H1 (cell line): ENCODE measurements around the gene ACOT11. TPM values are rescaled to one million over a fixed set of nuclear protein-coding genes. Genes with fewer than 3 reads are reported as not detected.

Experiments used
- CTCF ChIA-PET: fragments of 300-600 bp; sonication (Branson Sonifier 250); formaldehyde crosslinking; loops from one replicate; lab custom pipeline; 2021; ENCODE audit not compliant: partially characterized antibody; lab: Charles Lee
- POLR2A ChIA-PET: fragments of 300-600 bp; sonication (Branson Sonifier 250); formaldehyde crosslinking; loops from one replicate; lab custom pipeline; 2021; ENCODE audit warnings: inconsistent platforms; ENCODE audit not compliant: partially characterized antibody; lab: Charles Lee
- DNase-seq, 2 experiments: peaks; one replicate each; pipeline versions ENCODE4 v3.0.0 to v3.0.0-alpha.2; 2010 to 2022; ENCODE audit warnings: low spot score in 2 of 2, low read depth in 1 of 2, mixed read lengths in 1 of 2
- FAIRE-seq: peaks from 2 replicates; lab custom pipeline; 2011; peaks lifted over from hg19 to GRCh38; lab: Jason Lieb, UNC
- H2AFZ ChIP-seq: 2 replicates; pipeline ENCODE4 v1.8.1; 2012; ENCODE audit warnings: low read length, inconsistent platforms
- H2AK5ac ChIP-seq: 2 replicates; pipeline ENCODE4 v1.6.1; 2013; ENCODE audit warnings: low read depth, low read length
- H2BK120ac ChIP-seq: replicated peaks from 2 replicates; pipeline ENCODE3; 2013; ENCODE audit warnings: low read depth, low read length, inconsistent platforms
- H2BK12ac ChIP-seq: 2 replicates; pipeline ENCODE4 v1.6.1; 2013; ENCODE audit warnings: low read depth, low read length
- H2BK15ac ChIP-seq: 2 replicates; pipeline ENCODE4 v1.6.1; 2013; ENCODE audit warnings: low read length
- H2BK20ac ChIP-seq: 2 replicates; pipeline ENCODE4 v1.6.1; 2013; ENCODE audit warnings: low read length
- H2BK5ac ChIP-seq: 2 replicates; pipeline ENCODE4 v1.6.1; 2013; ENCODE audit warnings: low read depth, low read length
- H3K14ac ChIP-seq: 2 replicates; pipeline ENCODE4 v1.6.1; 2013; ENCODE audit warnings: inconsistent platforms; ENCODE audit not compliant: insufficient read length
- H3K18ac ChIP-seq: 2 replicates; pipeline ENCODE4 v1.6.1; 2013; ENCODE audit warnings: low read length; ENCODE audit errors: extremely low read depth
- H3K23ac ChIP-seq: 2 replicates; pipeline ENCODE4 v1.6.1; 2013; ENCODE audit warnings: inconsistent platforms; ENCODE audit not compliant: insufficient read length
- H3K23me2 ChIP-seq: 2 replicates; pipeline ENCODE4 v1.6.1; 2013; ENCODE audit warnings: low read depth, low read length
- H3K27ac ChIP-seq: 2 replicates; pipeline ENCODE4 v1.6.1; 2011; ENCODE audit warnings: low read depth, low read length, inconsistent platforms
- H3K27me3 ChIP-seq, 4 experiments: replicated peaks in 1 of 4; 1 replicate in 1 of 4; 2 replicates in 3 of 4; pipeline versions ENCODE4 v1.6.1 to v1.8.1; 2011 to 2013; ENCODE audit warnings: low read length in 3 of 4, mild to moderate bottlenecking in 3 of 4, inconsistent platforms in 2 of 4, mixed read lengths in 2 of 4, moderate library complexity in 1 of 4; ENCODE audit not compliant: control insufficient read depth in 3 of 4, insufficient read depth in 3 of 4; ENCODE audit errors: extremely low read depth in 1 of 4
- H3K36me3 ChIP-seq, 4 experiments: 2 replicates each; pipeline versions ENCODE4 v1.6.1 to v1.8.1; 2011 to 2013; ENCODE audit warnings: mild to moderate bottlenecking in 4 of 4, low read length in 3 of 4, moderate library complexity in 2 of 4, control low read depth in 1 of 4, inconsistent platforms in 1 of 4; ENCODE audit not compliant: insufficient read depth in 4 of 4, control insufficient read depth in 2 of 4
- H3K4ac ChIP-seq: replicated peaks from 2 replicates; pipeline ENCODE3; 2013; ENCODE audit warnings: low read length, low read depth, mixed read lengths, inconsistent platforms; ENCODE audit not compliant: insufficient read length
- H3K4me1 ChIP-seq, 4 experiments: replicated peaks in 1 of 4; 1 replicate in 1 of 4; 2 replicates in 3 of 4; pipeline versions ENCODE4 v1.6.1 to v1.8.1; 2011 to 2013; ENCODE audit warnings: low read length in 3 of 4, inconsistent platforms in 2 of 4, mixed read lengths in 1 of 4; ENCODE audit not compliant: insufficient read depth in 4 of 4, control insufficient read depth in 3 of 4
- H3K4me2 ChIP-seq, 2 experiments: 2 replicates each; pipeline versions ENCODE4 v1.6.1 to v1.8.1; 2011 to 2013; ENCODE audit warnings: low read depth in 2 of 2, low read length in 2 of 2, control low read depth in 1 of 2, inconsistent platforms in 1 of 2, mild to moderate bottlenecking in 1 of 2; ENCODE audit not compliant: insufficient read depth in 1 of 2
- H3K4me3 ChIP-seq, 4 experiments: fragments of 200-600, 300-600 bp in 1 of 4; sonication (generic), shearing (Covaris generic), sonication (Bioruptor Twin) in 1 of 4; 2 replicates each; pipeline versions ENCODE4 v1.5.1 to v1.8.1; 2011 to 2016; ENCODE audit warnings: low read length in 4 of 4, low read depth in 3 of 4, control low read depth in 2 of 4, inconsistent platforms in 2 of 4, mild to moderate bottlenecking in 2 of 4, mixed read lengths in 1 of 4, moderate library complexity in 1 of 4; ENCODE audit not compliant: insufficient read depth in 2 of 4; ENCODE audit errors: extremely low read depth in 1 of 4
- H3K56ac ChIP-seq: replicated peaks from 2 replicates; pipeline ENCODE3; 2013; ENCODE audit warnings: low read depth, mild to moderate bottlenecking, mixed read lengths, low read length, inconsistent platforms; ENCODE audit not compliant: insufficient read length
- H3K79me1 ChIP-seq: 2 replicates; pipeline ENCODE4 v1.6.1; 2013; ENCODE audit warnings: low read depth, low read length, control low read depth
- H3K79me2 ChIP-seq, 2 experiments: 2 replicates each; pipeline versions ENCODE4 v1.6.1 to v1.8.1; 2012 to 2013; ENCODE audit warnings: low read length in 2 of 2, mild to moderate bottlenecking in 2 of 2, inconsistent platforms in 1 of 2; ENCODE audit not compliant: insufficient read depth in 2 of 2, control insufficient read depth in 1 of 2
- H3K9ac ChIP-seq, 4 experiments: replicated peaks in 1 of 4; 1 replicate in 1 of 4; 2 replicates in 3 of 4; pipeline versions ENCODE4 v1.6.1 to v1.8.1; 2011 to 2013; ENCODE audit warnings: low read depth in 3 of 4, low read length in 3 of 4, control low read depth in 2 of 4, mild to moderate bottlenecking in 2 of 4, moderate library complexity in 2 of 4, inconsistent platforms in 1 of 4; ENCODE audit errors: extremely low read depth in 1 of 4
- H3K9me3 ChIP-seq, 2 experiments: 2 replicates each; pipeline versions ENCODE4 v1.6.1 to v1.8.1; 2012 to 2013; ENCODE audit warnings: mild to moderate bottlenecking in 2 of 2, moderate library complexity in 2 of 2, control low read depth in 1 of 2, inconsistent platforms in 1 of 2, low read depth in 1 of 2, low read length in 1 of 2, mixed read lengths in 1 of 2; ENCODE audit not compliant: insufficient read depth in 2 of 2
- H4K20me1 ChIP-seq, 2 experiments: replicated peaks in 1 of 2; 2 replicates each; pipeline versions ENCODE3 to v1.8.1; 2011 to 2013; ENCODE audit warnings: inconsistent platforms in 2 of 2, low read length in 2 of 2, mild to moderate bottlenecking in 1 of 2; ENCODE audit not compliant: insufficient read depth in 2 of 2, control insufficient read depth in 1 of 2
- H4K5ac ChIP-seq: 2 replicates; pipeline ENCODE4 v1.6.1; 2013; ENCODE audit warnings: low read length, low read depth, mixed read lengths, inconsistent platforms; ENCODE audit not compliant: insufficient read length
- H4K8ac ChIP-seq: 2 replicates; pipeline ENCODE4 v1.8.0; 2013; ENCODE audit warnings: mild to moderate bottlenecking, moderate library complexity, low read length, inconsistent platforms; ENCODE audit not compliant: insufficient read depth; ENCODE audit errors: extremely low read depth
- H4K91ac ChIP-seq: replicated peaks from 2 replicates; pipeline ENCODE3; 2013; ENCODE audit warnings: low read length, mixed read lengths, inconsistent platforms; ENCODE audit not compliant: insufficient read length
- ASH2L ChIP-seq: fragments of 200-600, 300-600 bp; sonication (generic); IDR thresholded peaks from one replicate; pipeline ENCODE4 v1.7.1; 2017; ENCODE audit warnings: low read length
- BCL11A ChIP-seq, 2 experiments: IDR thresholded peaks; one replicate each; pipeline ENCODE4 v1.6.1; 2011; ENCODE audit warnings: low read depth in 2 of 2, low read length in 2 of 2, mild to moderate bottlenecking in 2 of 2
- CHD1 ChIP-seq: IDR thresholded peaks from 2 replicates; pipeline ENCODE4 v1.6.1; 2012; ENCODE audit warnings: low read depth, low read length, improper control_type of control experiment
- CHD2 ChIP-seq: IDR thresholded peaks from 2 replicates; pipeline ENCODE4 v1.6.1; 2012; ENCODE audit warnings: low read length, improper control_type of control experiment
- EP300 ChIP-seq, 2 experiments: IDR thresholded peaks; 1 replicate in 1 of 2; 2 replicates in 1 of 2; pipeline ENCODE4 v1.6.1; 2011 to 2012; ENCODE audit warnings: low read depth in 2 of 2, low read length in 2 of 2, mild to moderate bottlenecking in 2 of 2, borderline replicate concordance in 1 of 2, inconsistent platforms in 1 of 2, moderate library complexity in 1 of 2
- HDAC6 ChIP-seq: IDR thresholded peaks from one replicate; pipeline ENCODE4 v1.7.1; 2012; ENCODE audit warnings: low read depth, mild to moderate bottlenecking, inconsistent platforms, low read length, moderate library complexity
- JUND ChIP-seq: IDR thresholded peaks from 2 replicates; pipeline ENCODE4 v1.6.1; 2011; ENCODE audit warnings: mild to moderate bottlenecking, improper control_type of control experiment, low read length
- KDM5A ChIP-seq: fragments of 200-600 bp; IDR thresholded peaks from 2 replicates; pipeline ENCODE4 v1.7.1; 2012; ENCODE audit warnings: mild to moderate bottlenecking, low read length, inconsistent platforms, mixed read lengths
- NRF1 ChIP-seq: IDR thresholded peaks from 2 replicates; pipeline ENCODE4 v1.6.1; 2011; ENCODE audit warnings: mild to moderate bottlenecking, low read depth, low read length, improper control_type of control experiment
- SAP30 ChIP-seq: fragments of 300-600 bp; sonication (generic); IDR thresholded peaks from 2 replicates; pipeline ENCODE4 v1.7.1; 2012; ENCODE audit warnings: low read length, moderate library complexity, mild to moderate bottlenecking, inconsistent platforms; ENCODE audit not compliant: insufficient read depth, insufficient replicate concordance
- SP2 ChIP-seq: IDR thresholded peaks from 2 replicates; pipeline ENCODE4 v1.6.1; 2012; ENCODE audit warnings: mild to moderate bottlenecking, low read length, inconsistent platforms
- SRF ChIP-seq: IDR thresholded peaks from 2 replicates; pipeline ENCODE4 v1.6.1; 2011; ENCODE audit warnings: mild to moderate bottlenecking, low read depth, low read length, moderate library complexity
- TAF7 ChIP-seq: optimal IDR thresholded peaks from 2 replicates; pipeline ENCODE3; 2011; ENCODE audit warnings: low read depth, mild to moderate bottlenecking, inconsistent platforms, low read length, moderate library complexity, borderline replicate concordance
- TEAD4 ChIP-seq: IDR thresholded peaks from 2 replicates; pipeline ENCODE4 v1.6.1; 2012; ENCODE audit warnings: low read depth, low read length, inconsistent platforms, mixed read lengths
- WGBS, 2 experiments: shearing (Covaris generic) in 1 of 2; methylation state at CpG; one replicate each; pipeline versions ENCODE4 v1.1.6 to v1.1.7; 2013 to 2015; ENCODE audit warnings: low lambda C conversion rate in 2 of 2, mixed read lengths in 2 of 2, inconsistent platforms in 1 of 2, low coverage in 1 of 2, missing lambda C conversion rate in 1 of 2; ENCODE audit not compliant: insufficient replicate concordance in 2 of 2, insufficient coverage in 1 of 2, insufficient read length in 1 of 2; ENCODE audit errors: extremely low coverage in 1 of 2, missing lambda C conversion rate in 1 of 2; 5-methylcytosine and 5-hydroxymethylcytosine counted together
- polyA plus RNA-seq, 7 experiments: library from polyadenylated mRNA; depleted of rRNA in 3 of 7; stranded (reverse) in 5 of 7; unstranded in 2 of 7; fragments of >200 nt in 5 of 7; fragments of 200-250 nt in 2 of 7; gene quantifications; 1 replicate in 5 of 7; 2 replicates in 1 of 7; 4 replicates in 1 of 7; pipeline versions ENCODE4 v1.2.1 to v1.2.3, GENCODE V29; 2011 to 2013; ENCODE audit warnings: missing spikeins in 2 of 7, mixed read lengths in 2 of 7
- total RNA-seq: library from RNA; stranded (reverse); fragmentation: NEBNext Ultra II Directional; extraction: Animal tissue kit (Norgen Biotek cat#: 25700); gene quantifications from 2 replicates; pipeline ENCODE4 v1.2.1, GENCODE V29; 2021
- TF ChIP-seq, protein P1 (sequence below): IDR thresholded peaks from 2 replicates; pipeline ENCODE4 v1.6.1; 2012; ENCODE audit warnings: inconsistent platforms

Gene ACOT11
- total and polyA plus RNA-seq, 2 of the 8 experiments (the other 6 are each of a cell fraction or from before 2014, with no cell fraction given): 3.8 to 4.5 TPM

DNA sequence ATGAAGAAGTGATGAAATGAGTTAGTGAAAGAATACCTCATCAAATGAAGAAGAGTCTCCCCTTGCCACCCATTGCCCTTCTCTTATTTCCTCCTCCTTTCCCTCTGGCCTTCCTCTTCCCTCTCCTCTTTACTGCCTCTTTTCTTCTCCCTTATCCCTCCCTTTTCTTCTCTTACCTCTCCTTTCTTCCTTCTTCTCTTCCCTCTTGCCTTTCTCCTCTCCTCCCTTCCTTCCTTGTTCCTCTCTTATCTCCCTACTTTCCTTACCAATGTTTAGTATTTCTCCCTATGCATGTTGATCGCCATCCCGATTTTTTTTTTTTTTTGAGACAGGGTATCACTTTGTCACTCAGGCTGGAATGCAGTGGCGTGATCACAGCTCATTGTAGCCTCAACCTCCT, 102.4 kb downstream of the ACOT11 start:
- H3K4me1 ChIP-seq: 0 out of 7 replicates have a peak, but pooled peaks cover 0 to 2% (median 0%) of the 10 kb centered on the region in 4 experiments
- H2BK15ac ChIP-seq: no peak overlapping the region
- H3K9me3 ChIP-seq: no peaks in the 10 kb centered on the region
- H2AFZ ChIP-seq: no peak overlapping the region
- FAIRE-seq (no peak), DNase-seq (no peak)
- no peak overlapping the region for H3K27ac ChIP-seq
- no peak overlapping the region for H2AK5ac ChIP-seq
- no peak overlapping the region for H3K4me3 ChIP-seq
- no peaks in the 10 kb centered on the region for H3K79me1 ChIP-seq
- no peak overlapping the region for H3K4me2 ChIP-seq
- H4K8ac ChIP-seq: no peak overlapping the region
- no peak overlapping the region for H2BK5ac ChIP-seq
- H2BK20ac ChIP-seq: no peak overlapping the region
- H3K23me2 ChIP-seq: no peaks in the 10 kb centered on the region
- POLR2A ChIA-PET: no interaction called here
- H2BK120ac ChIP-seq: no peak overlapping the region
- H3K14ac ChIP-seq: no peak overlapping the region
- CTCF ChIA-PET: interaction anchor here (0.5 to 1.7 kb wide), 2 partner anchors 25 to 158 kb away, joined by 3 to 8 read pairs; no protein-coding TSS in a partner anchor
- H3K4ac ChIP-seq: no peak overlapping the region
- H4K91ac ChIP-seq: no peak overlapping the region
- no peak overlapping the region for H3K9ac ChIP-seq
- WGBS, 2 experiments: 80% methylated on average over 2 of the region's 3 CpGs; no CpG with 5 or more reads in 1 of the 2 experiments
- H3K56ac ChIP-seq: no peak overlapping the region
- H2BK12ac ChIP-seq: no peak overlapping the region
- no peak overlapping the region for H4K5ac ChIP-seq
- H3K27me3 ChIP-seq: peaks cover 0 to 3% (median 0%) of the 10 kb centered on the region in 4 experiments; a peak in 3 of 7 replicates
- no peak overlapping the region for H3K18ac ChIP-seq
- H4K20me1 ChIP-seq: no peaks in the 10 kb centered on the region
- H3K23ac ChIP-seq: no peak overlapping the region
- H3K36me3 ChIP-seq: no peaks in the 10 kb centered on the region
- no peaks in the 10 kb centered on the region for H3K79me2 ChIP-seq
- TF ChIP-seq NRF1 (no peak), SAP30 (no peak), TAF7 (no peak), EP300 (IDR thresholded peaks at IDR 0.05; ENCODE audit: borderline replicate concordance in 1 of 2, low read depth in 2 of 2, low read length in 2 of 2) (no peak), HDAC6 (no peak), SP2 (no peak), CHD2 (no peak), JUND (no peak), ASH2L (no peak), KDM5A (no peak), CHD1 (no peak), SRF (no peak), BCL11A (IDR thresholded peaks at IDR 0.05; ENCODE audit: low read depth in 2 of 2, low read length in 2 of 2) (no peak), TEAD4 (no peak)
- TF ChIP-seq, protein P1, sequence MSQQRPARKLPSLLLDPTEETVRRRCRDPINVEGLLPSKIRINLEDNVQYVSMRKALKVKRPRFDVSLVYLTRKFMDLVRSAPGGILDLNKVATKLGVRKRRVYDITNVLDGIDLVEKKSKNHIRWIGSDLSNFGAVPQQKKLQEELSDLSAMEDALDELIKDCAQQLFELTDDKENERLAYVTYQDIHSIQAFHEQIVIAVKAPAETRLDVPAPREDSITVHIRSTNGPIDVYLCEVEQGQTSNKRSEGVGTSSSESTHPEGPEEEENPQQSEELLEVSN: no peak
